ENCODE data around the gene TWNK.

The TWNK gene

GRCh38 chr10:100998183-100998990 lies 11.0 kb downstream of the TWNK start:
- peak; percentile 32 for DNase-seq

- DNase-seq: no peak
These were observed 11.8 kb downstream of the TWNK start for GRCh38 chr10:100998991-100999741.

GRCh38 chr10:100999742-101000126 lies 12.4 kb downstream of the TWNK start, which contains the start of gene LZTS2:
Gene LZTS2 (plus strand): TSS chr10:100999808. CDS start chr10:101002539, 2,731 bp downstream.
- DNase-seq: no peak

- DNase-seq: no peak
These were observed 13.0 kb downstream of the TWNK start for GRCh38 chr10:101000127-101000914.

GRCh38 chr10:101000915-101001658 lies 13.7 kb downstream of the TWNK start:
- DNase-seq: no peak

GRCh38 chr10:101001659-101002035 lies 14.3 kb downstream of the TWNK start:
- DNase-seq: no peak

- DNase-seq: no peak
These were observed 15.1 kb downstream of the TWNK start for GRCh38 chr10:101002456-101002855.

GRCh38 chr10:101003639-101004206 lies 16.4 kb downstream of the TWNK start:
- DNase-seq: no peak

- DNase-seq: no peak
These were observed 18.0 kb downstream of the TWNK start for GRCh38 chr10:101005361-101005760.

GRCh38 chr10:101005869-101006567 lies 18.7 kb downstream of the TWNK start:
- DNase-seq: no peak

- no peak for DNase-seq
These were observed 19.3 kb downstream of the TWNK start for GRCh38 chr10:101006593-101007098.

- no peak for DNase-seq
These were observed 19.9 kb downstream of the TWNK start for GRCh38 chr10:101007099-101007711.

- no peak for DNase-seq
These were observed 20.8 kb downstream of the TWNK start for GRCh38 chr10:101007915-101008822.

- no peak for DNase-seq
These were observed 21.6 kb downstream of the TWNK start for GRCh38 chr10:101008823-101009423.

- DNase-seq: no peak
These were observed 23.0 kb downstream of the TWNK start for GRCh38 chr10:101010329-101010728.

GRCh38 chr10:101011517-101012423 lies 24.4 kb downstream of the TWNK start:
- no peak for DNase-seq

GRCh38 chr10:101012525-101013364 lies 25.4 kb downstream of the TWNK start:
- DNase-seq: peak; percentile 2
